Duodenal mucosa (tissue), 2 donors: Measurements from ENCODE around the gene DAAM1.

Experiments
- H3K27ac ChIP-seq: one replicate; pipeline ENCODE4 v1.7.0; 2013; ENCODE audit warnings: low read depth, low read length
- H3K27me3 ChIP-seq, 2 donors: one replicate each; pipeline ENCODE4 v1.7.0; 2013; ENCODE audit warnings: low read length in 2 of 2, control low read depth in 1 of 2; ENCODE audit not compliant: insufficient read depth in 2 of 2, control insufficient read depth in 1 of 2
- H3K36me3 ChIP-seq, 2 donors: one replicate each; pipeline ENCODE4 v1.7.0; 2013; ENCODE audit warnings: low read length in 2 of 2, control low read depth in 1 of 2; ENCODE audit not compliant: insufficient read depth in 2 of 2, control insufficient read depth in 1 of 2
- H3K4me1 ChIP-seq, 2 donors: one replicate each; pipeline ENCODE4 v1.7.0; 2013; ENCODE audit warnings: low read length in 2 of 2, control low read depth in 1 of 2; ENCODE audit not compliant: insufficient read depth in 2 of 2, control insufficient read depth in 1 of 2
- H3K4me3 ChIP-seq, 2 donors: one replicate each; pipeline ENCODE4 v1.7.0; 2013; ENCODE audit warnings: low read length in 2 of 2, low read depth in 1 of 2
- H3K9ac ChIP-seq, 2 donors: one replicate each; pipeline ENCODE4 v1.7.0; 2013; ENCODE audit warnings: low read length in 2 of 2, low read depth in 1 of 2
- H3K9me3 ChIP-seq, 2 donors: one replicate each; pipeline ENCODE4 v1.7.0; 2013; ENCODE audit warnings: low read length in 2 of 2, control low read depth in 1 of 2; ENCODE audit not compliant: control insufficient read depth in 1 of 2

DAAM1 gene

DNA sequence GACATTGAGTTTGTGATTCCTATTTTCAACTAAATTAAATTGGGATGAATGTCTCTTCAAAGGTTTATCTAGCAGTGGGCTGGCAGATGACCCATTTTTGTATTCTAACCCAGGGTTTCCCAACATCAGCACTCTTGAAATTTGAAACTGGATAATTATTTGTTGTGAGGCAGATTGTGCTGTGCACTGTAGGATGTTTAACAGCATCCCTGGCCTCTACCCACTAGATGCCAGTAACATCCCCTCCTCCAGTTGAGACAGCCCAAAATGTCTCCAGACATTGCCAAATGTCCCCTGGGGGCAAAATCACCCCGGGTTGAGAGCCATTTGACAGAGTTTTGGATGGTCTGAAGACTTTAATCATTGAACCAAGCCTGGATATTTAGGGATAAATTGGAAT is 11.1 kb downstream of the DAAM1 start:
- Histone ChIP-seq H3K27me3 (no peaks in the 10 kb centered on the region), H3K27ac (no peak overlapping the region), H3K4me1 (no peaks in the 10 kb centered on the region), H3K9me3 (no peaks in the 10 kb centered on the region), H3K4me3 (no peak overlapping the region), H3K36me3 (no peaks in the 10 kb centered on the region), H3K9ac (no peak overlapping the region)

DNA sequence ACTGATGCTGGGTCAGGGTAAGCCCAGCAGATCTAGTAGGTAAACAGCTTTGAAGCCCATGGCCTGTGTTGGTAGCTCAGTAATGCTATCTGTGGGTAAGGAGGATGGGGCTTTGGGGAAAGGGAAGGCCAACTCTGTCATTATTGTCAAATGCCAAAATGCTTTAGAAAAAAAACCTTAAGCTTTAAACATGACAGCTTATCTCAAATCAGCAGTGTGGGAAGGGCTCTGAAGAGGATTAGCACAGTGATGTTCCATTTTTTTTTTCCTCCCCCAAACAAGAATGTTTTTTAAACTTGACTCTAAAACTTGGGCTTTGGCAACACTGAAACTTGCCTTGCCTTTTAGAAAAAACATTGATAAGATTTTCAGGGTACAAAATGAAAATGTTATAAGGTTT is 11.7 kb downstream of the DAAM1 start:
- Histone ChIP-seq H3K9ac (no peak overlapping the region), H3K4me1 (no peaks in the 10 kb centered on the region), H3K27me3 (no peaks in the 10 kb centered on the region), H3K36me3 (no peaks in the 10 kb centered on the region), H3K4me3 (no peak overlapping the region), H3K9me3 (no peaks in the 10 kb centered on the region), H3K27ac (no peak overlapping the region)

DNA sequence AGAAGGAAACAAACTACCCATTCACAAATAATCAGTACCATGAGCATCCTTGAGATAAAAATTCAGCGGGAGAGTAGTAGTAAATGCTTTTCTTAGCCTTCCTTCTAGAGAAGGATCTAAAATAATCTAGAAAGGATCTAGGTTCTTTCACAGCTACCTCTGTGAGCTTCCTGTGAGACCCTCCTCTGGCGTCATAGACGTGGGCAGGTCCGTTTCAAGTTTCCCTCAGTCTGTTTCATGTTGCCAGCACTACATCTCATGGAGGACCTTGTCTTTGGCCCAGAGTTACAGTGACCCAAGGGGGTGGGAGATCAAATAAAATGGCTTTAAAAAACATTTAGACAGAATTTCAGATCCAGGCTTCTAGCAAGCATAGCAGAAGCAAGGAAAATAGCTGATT is 13.6 kb downstream of the DAAM1 start:
- Histone ChIP-seq H3K27me3 (no peaks in the 10 kb centered on the region), H3K4me3 (no peak overlapping the region), H3K27ac (no peak overlapping the region), H3K4me1 (no peaks in the 10 kb centered on the region), H3K9me3 (no peaks in the 10 kb centered on the region), H3K36me3 (no peaks in the 10 kb centered on the region), H3K9ac (no peak overlapping the region)

DNA sequence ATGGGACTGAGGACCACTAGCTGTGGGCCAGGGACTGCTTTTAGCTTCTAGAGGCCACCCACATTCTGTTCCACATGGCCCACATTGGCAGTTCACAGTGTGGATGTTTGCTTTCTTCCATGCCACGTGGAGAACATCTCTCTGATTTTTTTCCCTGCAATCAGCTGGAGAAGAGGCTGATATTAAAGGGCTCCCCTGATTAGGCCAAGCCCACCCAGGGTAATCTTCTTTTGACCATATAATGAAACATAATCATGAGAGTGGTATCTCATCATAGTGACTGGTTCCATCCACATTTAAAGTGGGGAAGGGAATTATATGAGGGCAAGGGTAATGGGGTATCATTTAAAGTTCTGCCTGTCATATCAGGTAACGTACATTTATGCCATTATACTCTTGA is 15.8 kb downstream of the DAAM1 start:
- no peaks in the 10 kb centered on the region for H3K27me3 ChIP-seq
- no peak overlapping the region for H3K27ac ChIP-seq
- H3K9ac ChIP-seq, result no peak overlapping the region
- no peaks in the 10 kb centered on the region for H3K36me3 ChIP-seq
- H3K4me1 ChIP-seq, result no peaks in the 10 kb centered on the region
- H3K4me3 ChIP-seq, result no peak overlapping the region
- no peaks in the 10 kb centered on the region for H3K9me3 ChIP-seq

DNA sequence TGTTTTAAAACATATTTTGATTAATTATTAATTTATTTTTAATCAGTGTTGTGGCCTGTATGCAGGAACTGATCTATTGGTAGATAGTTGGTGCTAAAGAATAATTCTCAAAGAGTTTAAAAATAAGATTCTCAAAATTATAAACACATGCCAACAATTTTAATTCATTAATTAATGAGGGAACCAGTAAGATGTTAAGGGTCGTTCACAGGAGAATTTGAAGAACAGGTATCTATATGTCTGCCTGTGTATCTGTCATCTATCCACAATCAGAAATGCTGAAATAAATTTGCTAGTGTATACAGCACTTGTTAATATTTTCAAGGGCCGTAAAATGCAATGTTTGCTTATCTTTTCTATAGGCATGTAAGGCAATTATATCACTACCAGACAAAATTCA is 18.4 kb downstream of the DAAM1 start:
- Histone ChIP-seq H3K4me1 (peaks cover 0 to 5% of the 10 kb centered on the region in 2 donors), H3K27ac (no peak overlapping the region), H3K9me3 (no peaks in the 10 kb centered on the region), H3K9ac (no peak overlapping the region), H3K4me3 (no peak overlapping the region), H3K27me3 (no peaks in the 10 kb centered on the region), H3K36me3 (no peaks in the 10 kb centered on the region)

DNA sequence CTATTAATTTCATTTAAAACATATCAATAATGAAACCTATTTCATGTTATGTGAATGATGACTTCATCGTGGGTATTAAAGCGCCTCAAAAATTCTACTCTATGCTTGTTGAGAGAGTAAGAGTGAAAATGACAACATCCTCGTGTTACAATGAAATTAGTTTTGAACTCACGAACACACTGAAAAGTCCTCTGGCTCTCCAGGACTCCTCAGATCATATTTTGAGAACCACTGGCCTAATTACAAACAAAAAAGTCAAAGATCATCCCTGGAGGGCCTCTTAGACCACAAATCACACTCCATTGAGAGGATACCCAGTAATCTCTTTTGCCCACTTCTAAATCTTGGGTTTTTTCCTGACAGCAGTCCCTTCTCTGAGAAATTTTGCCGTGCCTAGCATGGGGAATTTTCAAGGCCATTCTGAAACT is 19.1 kb downstream of the DAAM1 start:
- Histone ChIP-seq H3K27ac (no peak overlapping the region), H3K36me3 (no peaks in the 10 kb centered on the region), H3K9ac (no peak overlapping the region), H3K4me1 (peaks cover 0 to 5% of the 10 kb centered on the region in 2 donors), H3K27me3 (no peaks in the 10 kb centered on the region), H3K9me3 (no peaks in the 10 kb centered on the region), H3K4me3 (no peak overlapping the region)

DNA sequence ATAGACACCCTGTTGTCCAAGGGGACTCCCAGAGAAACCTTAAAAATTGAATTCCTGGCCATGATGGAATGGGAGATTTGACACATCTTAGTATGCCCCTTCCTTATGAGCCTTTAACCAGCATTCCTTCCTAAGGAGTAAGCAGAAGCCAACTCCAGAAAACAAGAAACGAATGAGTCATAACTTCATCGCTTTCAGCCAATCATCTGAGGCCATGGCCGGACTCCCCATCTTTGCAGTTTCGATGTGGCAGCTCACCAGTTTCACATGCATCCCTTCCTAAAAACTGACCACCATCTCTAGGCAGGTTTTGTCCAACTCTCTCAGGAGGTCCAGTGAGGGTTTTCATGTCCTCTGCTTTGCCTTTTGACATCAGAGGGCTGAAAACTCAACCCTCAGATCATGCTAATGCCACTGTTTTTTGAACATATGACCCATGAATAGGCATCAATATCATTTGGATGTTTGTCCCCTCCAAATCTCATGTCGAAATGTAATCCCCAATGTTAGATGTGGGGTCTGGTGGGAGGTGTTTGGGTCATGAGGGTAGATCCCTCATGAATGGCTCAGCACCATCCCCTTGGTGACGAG is 19.9 kb downstream of the DAAM1 start:
- Histone ChIP-seq H3K4me1 (peaks cover 0 to 5% of the 10 kb centered on the region in 2 donors), H3K4me3 (no peak overlapping the region)

DNA sequence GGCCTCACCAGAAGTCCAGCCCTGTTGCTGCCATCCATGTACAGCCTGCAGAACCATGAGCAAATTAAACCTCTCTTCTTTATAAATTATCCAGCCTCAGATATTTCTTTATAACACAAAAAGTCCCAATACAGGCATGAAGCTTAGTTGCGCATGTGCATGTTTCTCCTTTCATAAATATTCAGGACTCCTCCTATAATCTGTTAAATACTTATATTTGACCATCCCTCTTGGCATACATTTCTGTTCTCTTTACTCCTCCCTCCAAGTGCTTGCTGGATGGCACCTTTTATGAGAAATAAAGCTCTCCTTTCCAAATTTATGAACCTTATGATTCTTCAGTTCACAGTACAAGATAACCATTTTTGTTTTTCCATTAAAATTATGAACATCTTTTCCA is 20.5 kb downstream of the DAAM1 start:
- Histone ChIP-seq H3K27me3 (no peaks in the 10 kb centered on the region), H3K4me1 (peaks cover 0 to 5% of the 10 kb centered on the region in 2 donors), H3K27ac (no peak overlapping the region), H3K9me3 (no peaks in the 10 kb centered on the region), H3K4me3 (no peak overlapping the region), H3K36me3 (no peaks in the 10 kb centered on the region), H3K9ac (no peak overlapping the region)

More for the DNA sequence above, 19.9 kb downstream of the DAAM1 start:
- Histone ChIP-seq H3K9ac (no peak overlapping the region), H3K27me3 (no peaks in the 10 kb centered on the region), H3K27ac (no peak overlapping the region), H3K9me3 (no peaks in the 10 kb centered on the region), H3K36me3 (no peaks in the 10 kb centered on the region)

DNA sequence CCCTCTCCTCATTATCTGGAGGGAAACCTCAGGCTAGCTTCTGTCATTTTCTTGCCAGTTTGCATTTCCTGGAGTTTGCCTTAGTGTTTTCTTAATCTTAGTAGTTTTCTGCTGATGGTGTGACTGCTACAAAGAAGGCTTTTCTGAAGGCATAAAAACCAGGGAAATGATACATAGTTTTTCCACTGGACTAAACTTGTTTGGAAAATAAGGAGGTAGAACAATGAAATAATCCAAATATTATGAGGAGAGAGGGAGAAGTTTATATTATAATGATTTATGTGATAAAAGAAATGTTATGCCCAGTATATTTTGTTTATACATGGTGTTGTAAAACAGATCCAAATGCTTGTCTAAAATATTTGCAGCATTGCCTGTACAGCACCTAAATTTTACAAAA is 22.2 kb downstream of the DAAM1 start:
- Histone ChIP-seq H3K9ac (no peak overlapping the region), H3K4me1 (peaks cover 5 to 6% of the 10 kb centered on the region in 2 donors), H3K9me3 (no peaks in the 10 kb centered on the region), H3K27me3 (no peaks in the 10 kb centered on the region), H3K36me3 (no peaks in the 10 kb centered on the region), H3K4me3 (no peak overlapping the region), H3K27ac (no peak overlapping the region)

DNA sequence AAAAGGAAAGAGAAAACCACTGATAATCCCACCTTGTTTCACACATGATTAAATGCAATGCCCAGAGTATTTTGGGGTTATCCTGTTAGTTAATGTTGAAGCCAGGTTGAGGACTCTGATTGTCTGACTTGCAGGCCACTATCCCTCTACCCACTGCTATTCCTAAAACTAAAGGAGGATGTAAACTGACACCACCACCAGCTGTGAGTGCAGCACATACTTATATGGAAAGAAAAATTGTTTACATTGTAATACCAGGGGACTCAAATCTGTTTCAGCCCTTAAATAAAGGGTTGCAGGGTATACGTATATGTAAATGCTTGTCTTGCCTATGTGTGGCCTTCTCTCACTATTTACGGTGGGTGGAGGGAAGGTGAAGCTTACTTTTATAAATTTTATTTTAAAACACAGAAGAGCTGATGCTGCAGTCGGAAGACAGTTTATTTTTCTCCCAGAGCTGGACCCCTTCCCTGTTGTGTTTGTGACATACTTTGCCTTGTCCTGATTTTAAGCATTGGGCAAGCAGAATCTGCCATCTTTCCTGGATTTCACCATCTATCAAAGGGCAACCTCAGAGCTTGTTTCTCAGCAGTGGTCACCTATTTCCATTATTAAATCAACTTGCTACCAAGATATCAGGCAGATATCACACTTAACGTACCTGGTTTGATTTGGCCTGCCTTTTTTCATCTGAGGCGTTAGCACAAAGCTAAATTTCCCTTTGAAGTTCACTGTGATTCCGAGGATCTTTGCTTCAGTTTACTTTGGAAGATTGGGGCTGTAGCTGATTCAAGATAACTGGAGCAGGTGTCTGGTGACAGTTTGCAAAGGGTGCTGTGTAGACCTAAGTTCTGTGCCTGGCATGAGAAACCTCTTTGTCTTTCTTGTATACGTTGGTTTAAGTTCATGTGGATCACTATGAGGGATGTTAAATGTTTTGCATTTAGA is 25.2 kb downstream of the DAAM1 start:
- Histone ChIP-seq H3K9me3 (no peaks in the 10 kb centered on the region), H3K9ac (no peak overlapping the region), H3K27me3 (no peaks in the 10 kb centered on the region), H3K4me1 (peaks cover 5 to 6% of the 10 kb centered on the region in 2 donors), H3K36me3 (no peaks in the 10 kb centered on the region), H3K27ac (no peak overlapping the region), H3K4me3 (no peak overlapping the region)
